Measurements from ENCODE around the gene ZNF835. TPM values are rescaled to one million over a fixed set of nuclear protein-coding genes. Genes with fewer than 3 reads are reported as not detected.

The ZNF835 gene
- total RNA-seq, 1 experiment from 2014 or later, result 0.07 TPM

GRCh38 chr19:56668676-56669075 is 2.9 kb downstream of the ZNF835 start:
- H3K27ac ChIP-seq (ENCODE audit: insufficient read length, low read depth, low read length), result no peak overlapping the region
- no peak overlapping the region for H3T11ph ChIP-seq (ENCODE audit: low read length)
- peaks cover 3% of the 10 kb centered on the region for H3K23me2 ChIP-seq (ENCODE audit: insufficient read length, low read depth, low read length, poor library complexity, severe bottlenecking)
- WGBS (ENCODE audit: extremely low coverage, insufficient read length, low lambda C conversion rate), result no CpG with 5 or more reads among the region's 9 CpGs
- H2AFZ ChIP-seq (ENCODE audit: low read length), result no peak overlapping the region
- H3K79me1 ChIP-seq (ENCODE audit: insufficient read depth, low read depth, low read length, poor library complexity, severe bottlenecking), result no peaks in the 10 kb centered on the region
- H4K91ac ChIP-seq (ENCODE audit: insufficient read length, low read depth, low read length), result no peak overlapping the region
- no peak overlapping the region for H3K23ac ChIP-seq (ENCODE audit: insufficient read length, low read depth, low read length)
- Mint-ChIP-seq H3K4me1 (no peaks in the 10 kb centered on the region), H3K9me3 (peaks cover 81 to 88% of the 10 kb centered on the region in 2 experiments), H3K36me3 (ENCODE audit: insufficient read depth in 1 of 3, low read depth in 3 of 3) (peaks cover 16 to 21% (median 19%) of the 10 kb centered on the region in 3 experiments; a peak in 6 of 7 replicates), H3K27ac (no peak overlapping the region), H3K4me3 (no peak overlapping the region), H3K27me3 (ENCODE audit: low read depth) (peaks cover 2% of the 10 kb centered on the region)
- H3K18ac ChIP-seq (ENCODE audit: insufficient read length, low read depth, low read length), result no peak overlapping the region
- H2BK20ac ChIP-seq (ENCODE audit: low read depth, low read length, poor library complexity, severe bottlenecking), result no peak overlapping the region
- DNase-seq, result no peak
- no peaks in the 10 kb centered on the region for H3K27me3 ChIP-seq (ENCODE audit: insufficient read depth, low read length)
- H3K4me2 ChIP-seq (ENCODE audit: insufficient read depth, insufficient read length, low read length), result no peak overlapping the region
- H3K9ac ChIP-seq (ENCODE audit: extremely low read depth, insufficient read length, low read length), result no peak overlapping the region
- H2BK120ac ChIP-seq (ENCODE audit: low read depth, low read length, poor library complexity, severe bottlenecking), result no peak overlapping the region
- H3K9me3 ChIP-seq (ENCODE audit: control insufficient read depth, low read depth, low read length), result peaks cover 48% of the 10 kb centered on the region
- H3K79me2 ChIP-seq (ENCODE audit: insufficient read depth, low read length), result no peaks in the 10 kb centered on the region; the same call in 1 of the 2 replicates
- no peak overlapping the region for H4K8ac ChIP-seq (replicated peaks; ENCODE audit: insufficient read length, low read depth, low read length)
- no peak overlapping the region for H4K5ac ChIP-seq (ENCODE audit: insufficient read length, low read depth, low read length)
- no peak overlapping the region for H2BK15ac ChIP-seq (ENCODE audit: low read depth, low read length)
- H3K56ac ChIP-seq (ENCODE audit: insufficient read length, low read depth, low read length), result no peak overlapping the region
- H3K14ac ChIP-seq (ENCODE audit: insufficient read depth, low read length), result no peak overlapping the region
- no peaks in the 10 kb centered on the region for H4K20me1 ChIP-seq (ENCODE audit: control insufficient read depth, insufficient read depth, insufficient read length)
- H2AK5ac ChIP-seq (ENCODE audit: insufficient read length, low read length), result no peak overlapping the region
- H2BK12ac ChIP-seq (ENCODE audit: insufficient read length, low read depth, low read length), result no peak overlapping the region
- H2BK5ac ChIP-seq (ENCODE audit: insufficient read length, low read length), result no peak overlapping the region
- no peak overlapping the region for H3K4ac ChIP-seq (ENCODE audit: low read depth, low read length)
- H3K4me1 ChIP-seq (ENCODE audit: insufficient read depth, low read length), result no peaks in the 10 kb centered on the region
- no peak for TF ChIP-seq CTCF (conservative IDR thresholded peaks at IDR 0.05)
